B cell (primary cell): ENCODE results near the gene LGR5. TPM values are rescaled to one million over a fixed set of nuclear protein-coding genes. Genes with fewer than 3 reads are reported as not detected.

Source experiments
- ATAC-seq: fragments of 200-7000 bp; cut with Tn5 transposase; one replicate; pipeline ENCODE4 v1.10.0; 2021; ENCODE audit warnings: low read depth, mild to moderate bottlenecking, moderate number of reproducible peaks, moderate library complexity
- CTCF ChIA-PET: fragments of 350-600 bp; sonication (Branson Sonifier 250); formaldehyde crosslinking; loops from one replicate; lab custom pipeline; 2021; ENCODE audit warnings: antibody characterized with exemption, inconsistent platforms; lab: Charles Lee
- POLR2A ChIA-PET: fragments of 350-600 bp; sonication (Branson Sonifier 250); formaldehyde crosslinking; loops from one replicate; lab custom pipeline; 2021; ENCODE audit warnings: antibody characterized with exemption; lab: Charles Lee
- DNase-seq: peaks from one replicate; pipeline ENCODE4 v3.0.0; 2013
- H2AFZ ChIP-seq: 2 replicates; pipeline ENCODE4 v1.6.1; 2012; ENCODE audit warnings: mild to moderate bottlenecking, low read depth, low read length; ENCODE audit not compliant: insufficient read depth, poor library complexity, severe bottlenecking
- H3K27ac ChIP-seq, 2 donors: 1 replicate in 1 of 2; 2 replicates in 1 of 2; pipeline ENCODE4 v1.5.1; 2012 to 2013; ENCODE audit warnings: low read length in 2 of 2, mild to moderate bottlenecking in 2 of 2, moderate library complexity in 1 of 2
- H3K27me3 ChIP-seq, 4 experiments: fragments of 200-600 bp in 1 of 4; sonication (generic) in 1 of 4; replicated peaks in 1 of 4; 1 replicate in 2 of 4; 2 replicates in 2 of 4; pipeline versions ENCODE4 v1.6.1 to v1.7.0; 2013 to 2016; ENCODE audit warnings: low read length in 3 of 4, mild to moderate bottlenecking in 2 of 4, mixed read lengths in 1 of 4, moderate library complexity in 1 of 4; ENCODE audit not compliant: insufficient read depth in 4 of 4, control insufficient read depth in 3 of 4; ENCODE audit errors: control extremely low read depth in 1 of 4
- H3K36me3 ChIP-seq, 2 experiments: replicated peaks in 1 of 2; 1 replicate in 1 of 2; 2 replicates in 1 of 2; pipeline versions ENCODE4 v1.6.1 to v1.7.1; 2013; ENCODE audit warnings: low read length in 1 of 2; ENCODE audit not compliant: insufficient read depth in 2 of 2, control insufficient read depth in 1 of 2; ENCODE audit errors: control extremely low read depth in 1 of 2, extremely low read depth in 1 of 2
- H3K4me1 ChIP-seq, 2 donors: fragments of 200-600 bp in 1 of 2; sonication (generic) in 1 of 2; 1 replicate in 1 of 2; 2 replicates in 1 of 2; pipeline versions ENCODE4 v1.5.1 to v1.6.1; 2013 to 2017; ENCODE audit warnings: low read length in 2 of 2; ENCODE audit not compliant: control insufficient read depth in 2 of 2, insufficient read depth in 2 of 2
- H3K4me2 ChIP-seq: replicated peaks from 2 replicates; pipeline ENCODE3; 2012; ENCODE audit warnings: mild to moderate bottlenecking, low read depth, low read length; ENCODE audit not compliant: poor library complexity, severe bottlenecking
- H3K4me3 ChIP-seq, 5 experiments: fragments of 200-600 bp in 1 of 5; sonication (generic) in 1 of 5; 1 replicate in 3 of 5; 2 replicates in 2 of 5; pipeline versions ENCODE4 v1.5.1 to v1.7.0; 2011 to 2016; ENCODE audit warnings: low read length in 4 of 5, mild to moderate bottlenecking in 4 of 5, low read depth in 2 of 5, control low read depth in 1 of 5, moderate library complexity in 1 of 5; ENCODE audit not compliant: insufficient read depth in 1 of 5; ENCODE audit errors: control extremely low read depth in 1 of 5, extremely low read depth in 1 of 5
- H3K79me2 ChIP-seq: fragments of 200-600 bp; sonication (generic); one replicate; pipeline ENCODE4 v1.6.0; 2016; ENCODE audit warnings: low read length; ENCODE audit not compliant: control insufficient read depth, insufficient read depth
- H3K9ac ChIP-seq: fragments of 200-600 bp; sonication (generic); 2 replicates; pipeline ENCODE4 v1.6.1; 2017; ENCODE audit warnings: mild to moderate bottlenecking, low read length, moderate library complexity
- H3K9me3 ChIP-seq, 3 donors: one replicate each; pipeline versions ENCODE4 v1.6.1 to v1.7.1; 2013; ENCODE audit warnings: low read length in 2 of 3; ENCODE audit not compliant: control insufficient read depth in 2 of 3, insufficient read depth in 1 of 3; ENCODE audit errors: control extremely low read depth in 1 of 3
- H4K20me1 ChIP-seq: 2 replicates; pipeline ENCODE4 v1.6.0; 2012; ENCODE audit warnings: mild to moderate bottlenecking, low read length; ENCODE audit not compliant: insufficient read depth, control insufficient read depth, poor library complexity, severe bottlenecking
- H3K27ac Mint-ChIP-seq: one replicate; pipeline ENCODE4 v1.8.0; 2021; ENCODE audit warnings: mixed read lengths
- H3K27me3 Mint-ChIP-seq: one replicate; pipeline ENCODE4 v1.8.0; 2021; ENCODE audit warnings: mixed read lengths
- H3K4me1 Mint-ChIP-seq: one replicate; pipeline ENCODE4 v1.8.0; 2021; ENCODE audit warnings: mixed read lengths
- H3K4me3 Mint-ChIP-seq: one replicate; pipeline ENCODE4 v1.8.0; 2021; ENCODE audit warnings: mixed read lengths
- H3K9me3 Mint-ChIP-seq: one replicate; pipeline ENCODE4 v1.8.0; 2022; ENCODE audit warnings: mixed read lengths; ENCODE audit not compliant: insufficient read depth
- CTCF ChIP-seq: fragments of 200-600 bp; IDR thresholded peaks from one replicate; pipeline ENCODE4 v1.8.0; 2022; ENCODE audit warnings: antibody characterized with exemption, mild to moderate bottlenecking
- EZH2 ChIP-seq: IDR thresholded peaks from 2 replicates; pipeline ENCODE4 v1.6.1; 2012; ENCODE audit warnings: borderline replicate concordance, low read depth, mild to moderate bottlenecking, moderate library complexity, low read length; ENCODE audit not compliant: insufficient read depth, poor library complexity, severe bottlenecking
- WGBS: methylation state at CpG from one replicate; pipeline ENCODE4 v1.1.5; 2013; ENCODE audit warnings: missing lambda C conversion rate; ENCODE audit not compliant: insufficient coverage; 5-methylcytosine and 5-hydroxymethylcytosine counted together
- intact Hi-C: fragments of 100-400 bp; cut with micrococcal nuclease; formaldehyde crosslinking; loops from one replicate; pipeline ENCODE4 v1.10.0; 2022
- polyA minus RNA-seq: library from RNA; depleted of rRNA, polyadenylated mRNA; stranded (reverse); fragments of >200 nt; gene quantifications from 2 replicates; pipeline ENCODE4 v1.2.3, GENCODE V29; 2012
- polyA plus RNA-seq: library from polyadenylated mRNA; depleted of rRNA; stranded (reverse); fragments of >200 nt; gene quantifications from 2 replicates; pipeline ENCODE4 v1.2.3, GENCODE V29; 2012
- total RNA-seq, 2 donors: library from RNA; stranded (reverse); fragments of 120-200 nt in 1 of 2; gene quantifications; 1 replicate in 1 of 2; 2 replicates in 1 of 2; pipeline versions ENCODE4 v1.2.3 to v1.2.4, GENCODE V29; 2013 to 2022

The LGR5 gene
- total RNA-seq (not detected in 2 replicates), polyA plus RNA-seq (0.06 TPM in 1 of 2 replicates, not detected in the other), polyA minus RNA-seq (not detected in 2 replicates)
- 0.07 TPM for total RNA-seq (2013)

- no peak for TF ChIP-seq CTCF
- TF ChIP-seq EZH2: no peak
- peak within 1 kb of the TSS; percentile 26 to 58 (median 47) for H3K4me3 ChIP-seq
- H3K36me3 ChIP-seq: no peaks in the 10 kb centered on the region
- ATAC-seq (no peak), DNase-seq (peak; percentile 29)
- H3K9me3 ChIP-seq: peaks cover 0 to 12% (median 10%) of the 10 kb centered on the region in 3 donors
- peak within 1 kb of the TSS; percentile 89 for H3K4me2 ChIP-seq
- ChIA-PET POLR2A (no interaction called here), CTCF (no interaction called here)
- peak within 1 kb of the TSS; percentile 56 for H3K9ac ChIP-seq
- intact Hi-C loops: no loop called here
- 2% methylated on average over 59 of the region's 65 CpGs for WGBS
- no peak within 1 kb of the TSS for H3K27ac Mint-ChIP-seq
- no peaks in the 10 kb centered on the region for H3K79me2 ChIP-seq
- H4K20me1 ChIP-seq: no peaks in the 10 kb centered on the region
- H3K27ac ChIP-seq: no peak within 1 kb of the TSS
- H3K4me1 Mint-ChIP-seq: peaks cover 22% of the 10 kb centered on the region
- H3K9me3 Mint-ChIP-seq: peaks cover 9% of the 10 kb centered on the region
- peaks cover 22% of the 10 kb centered on the region in 2 donors for H3K4me1 ChIP-seq
- H3K4me3 Mint-ChIP-seq: peak within 1 kb of the TSS; percentile 86
- H3K27me3 ChIP-seq: peaks cover 0 to 38% (median 7%) of the 10 kb centered on the region in 4 experiments
- H2AFZ ChIP-seq: peak within 1 kb of the TSS; percentile 61
- H3K27me3 Mint-ChIP-seq: peaks cover 46% of the 10 kb centered on the region
Measured at GRCh38 chr12:71439613-71440344, at the start of gene LGR5. Gene LGR5 (plus strand): TSS chr12:71439798. CDS start chr12:71440081, 283 bp downstream.

- WGBS: 71% methylated on average over 5 of the region's 10 CpGs
- intact Hi-C loops: no loop called here
- peaks cover 8% of the 10 kb centered on the region for H3K27me3 Mint-ChIP-seq
- DNase-seq: peak; percentile 31
- ChIA-PET CTCF (interaction anchor here (0.7 to 1.2 kb wide), 5 partner anchors 9 to 35 kb away, joined by 3 to 7 read pairs (median 3); no protein-coding TSS in a partner anchor), POLR2A (no interaction called here)
- H3K4me1 ChIP-seq: no peaks in the 10 kb centered on the region
- no peaks in the 10 kb centered on the region for H4K20me1 ChIP-seq
- H3K4me2 ChIP-seq: no peak overlapping the region
- H2AFZ ChIP-seq: no peak overlapping the region
- H3K27ac Mint-ChIP-seq: no peak overlapping the region
- no peaks in the 10 kb centered on the region for H3K27me3 ChIP-seq
- H3K4me3 Mint-ChIP-seq: no peak overlapping the region
- no peaks in the 10 kb centered on the region for H3K9me3 Mint-ChIP-seq
- no peak overlapping the region for H3K4me3 ChIP-seq
- no peaks in the 10 kb centered on the region for H3K79me2 ChIP-seq
- no peaks in the 10 kb centered on the region for H3K4me1 Mint-ChIP-seq
- no peaks in the 10 kb centered on the region for H3K36me3 ChIP-seq
- TF ChIP-seq CTCF: peak; percentile 77
- no peak for TF ChIP-seq EZH2
- no peak overlapping the region for H3K27ac ChIP-seq
- H3K9ac ChIP-seq: no peak overlapping the region
- no peaks in the 10 kb centered on the region for H3K9me3 ChIP-seq
- no peak for ATAC-seq
Measured at GRCh38 chr12:71392521-71393145, 47.0 kb upstream of the LGR5 start.
